ENCODE results near the gene MBTPS1.

MBTPS1 gene

DNA sequence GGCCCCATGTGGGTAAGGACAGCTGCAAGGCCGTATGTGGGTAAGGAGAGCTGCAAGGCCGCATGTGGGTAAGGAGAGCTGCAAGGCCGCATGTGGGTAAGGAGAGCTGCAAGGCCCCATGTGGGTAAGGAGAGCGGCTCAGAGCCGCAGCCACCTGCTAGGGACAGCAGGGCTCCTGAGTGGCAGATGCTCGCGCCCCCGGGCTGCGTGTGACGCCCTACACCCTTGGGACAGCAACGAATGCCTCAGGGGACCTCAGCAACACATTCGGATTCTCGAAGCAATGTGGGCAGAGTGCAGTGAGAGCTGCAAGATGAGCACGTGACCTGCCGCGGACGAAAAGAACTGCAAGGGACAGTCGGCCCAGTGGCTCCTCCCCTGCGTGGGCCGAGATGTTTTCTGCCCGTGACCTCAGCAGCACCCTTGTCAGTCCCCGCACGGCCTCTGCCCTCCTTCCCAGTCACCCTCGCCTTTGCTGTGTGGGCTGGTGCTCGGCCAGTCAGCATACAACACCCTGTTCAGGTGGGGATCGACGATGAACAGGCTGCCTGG lies 64.6 kb downstream of the MBTPS1 start:
- TF ChIP-seq, protein P1, sequence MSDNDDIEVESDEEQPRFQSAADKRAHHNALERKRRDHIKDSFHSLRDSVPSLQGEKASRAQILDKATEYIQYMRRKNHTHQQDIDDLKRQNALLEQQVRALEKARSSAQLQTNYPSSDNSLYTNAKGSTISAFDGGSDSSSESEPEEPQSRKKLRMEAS (IDR thresholded peaks at IDR 0.05; ENCODE audit: low read depth, low read length) = no peak
- TF ChIP-seq POLR2A (IDR thresholded peaks at IDR 0.05; ENCODE audit: extremely low read depth, insufficient read length) (no peak), MYC (IDR thresholded peaks at IDR 0.05; ENCODE audit: low read depth, low read length) (no peak), CTCF (IDR thresholded peaks at IDR 0.05; ENCODE audit: low read depth, low read length) (no peak)
- no peak for DNase-seq (ENCODE audit: low read depth)
- H3K4me3 ChIP-seq (ENCODE audit: low read depth, low read length) = no peak overlapping the region

- TF ChIP-seq POLR2A (IDR thresholded peaks at IDR 0.05; ENCODE audit: extremely low read depth, insufficient read length) (no peak), CTCF (IDR thresholded peaks at IDR 0.05; ENCODE audit: low read depth, low read length) (no peak), MYC (IDR thresholded peaks at IDR 0.05; ENCODE audit: low read depth, low read length) (no peak)
- TF ChIP-seq, protein P1 (IDR thresholded peaks at IDR 0.05; ENCODE audit: low read depth, low read length) = no peak
- no peak overlapping the region for H3K4me3 ChIP-seq (ENCODE audit: low read depth, low read length)
- no peak for DNase-seq (ENCODE audit: low read depth)
These were observed 66.4 kb downstream of the MBTPS1 start for GRCh38 chr16:84050316-84050715.

GRCh38 chr16:84049403-84050060 lies 67.2 kb downstream of the MBTPS1 start:
- DNase-seq (ENCODE audit: low read depth) = no peak
- H3K4me3 ChIP-seq (ENCODE audit: low read depth, low read length) = no peak overlapping the region
- no peak for TF ChIP-seq POLR2A (IDR thresholded peaks at IDR 0.05; ENCODE audit: extremely low read depth, insufficient read length)
- TF ChIP-seq, protein P1 (IDR thresholded peaks at IDR 0.05; ENCODE audit: low read depth, low read length) = no peak
- no peak for TF ChIP-seq CTCF (IDR thresholded peaks at IDR 0.05; ENCODE audit: low read depth, low read length)
- no peak for TF ChIP-seq MYC (IDR thresholded peaks at IDR 0.05; ENCODE audit: low read depth, low read length)

- DNase-seq (ENCODE audit: low read depth) = no peak
- no peak overlapping the region for H3K4me3 ChIP-seq (ENCODE audit: low read depth, low read length)
- TF ChIP-seq, protein P1 (IDR thresholded peaks at IDR 0.05; ENCODE audit: low read depth, low read length) = no peak
- no peak for TF ChIP-seq CTCF (IDR thresholded peaks at IDR 0.05; ENCODE audit: low read depth, low read length)
- no peak for TF ChIP-seq MYC (IDR thresholded peaks at IDR 0.05; ENCODE audit: low read depth, low read length)
- no peak for TF ChIP-seq POLR2A (IDR thresholded peaks at IDR 0.05; ENCODE audit: extremely low read depth, insufficient read length)
These were observed 67.9 kb downstream of the MBTPS1 start for GRCh38 chr16:84048871-84049270.

GRCh38 chr16:84048270-84048669 lies 68.5 kb downstream of the MBTPS1 start:
- TF ChIP-seq CTCF (IDR thresholded peaks at IDR 0.05; ENCODE audit: low read depth, low read length) = no peak
- TF ChIP-seq POLR2A (IDR thresholded peaks at IDR 0.05; ENCODE audit: extremely low read depth, insufficient read length) = no peak
- TF ChIP-seq MYC (IDR thresholded peaks at IDR 0.05; ENCODE audit: low read depth, low read length) = no peak
- TF ChIP-seq, protein P1 (IDR thresholded peaks at IDR 0.05; ENCODE audit: low read depth, low read length) = no peak
- H3K4me3 ChIP-seq (ENCODE audit: low read depth, low read length) = no peak overlapping the region
- DNase-seq (ENCODE audit: low read depth) = no peak
